K562 (cell line): ENCODE results near the gene TAX1BP1. TPM values are rescaled to one million over a fixed set of nuclear protein-coding genes. Genes with fewer than 3 reads are reported as not detected.

Experiments used
- ATAC-seq: fragments of 200-7000 bp; cut with Tn5 transposase; 3 replicates; pipeline ENCODE4 v1.9.1; 2020; ENCODE audit warnings: moderate library complexity
- BruUV-seq: library from RNA; stranded (reverse); fragments of 400-500 nt; replicated peaks from 2 replicates; lab custom pipeline; 2021; lab: Mats Ljungman, UMichigan
- CTCF ChIA-PET: fragments of 300-600 bp; formaldehyde crosslinking; extraction: SDS; loops from one replicate; lab custom pipeline; 2021; ENCODE audit warnings: low intra/inter-chr PET ratio; lab: Yijun Ruan, JAX
- POLR2A ChIA-PET: fragments of 300-600, 350-650 bp; sonication (Branson Sonifier 250); formaldehyde crosslinking; extraction: SDS; loops from one replicate; lab custom pipeline; 2021; ENCODE audit warnings: antibody characterized with exemption, inconsistent platforms; lab: Yijun Ruan, JAX
- DNase-seq, 4 experiments: peaks; one replicate each; pipeline versions ENCODE4 v3.0.0 to v3.0.0-alpha.2; 2011 to 2018; ENCODE audit warnings: low spot score in 3 of 4, mixed read lengths in 3 of 4; ENCODE audit errors: extremely low read depth in 1 of 4
- FAIRE-seq: peaks from 2 replicates; lab custom pipeline; 2011; peaks lifted over from hg19 to GRCh38; lab: Jason Lieb, UNC
- H2AFZ ChIP-seq: 2 replicates; pipeline ENCODE4 v1.6.0; 2011; ENCODE audit warnings: low read depth, low read length, control low read depth, inconsistent platforms
- H3K27ac ChIP-seq: fragments of 200-600 bp; 3 replicates; pipeline ENCODE4 v1.8.0; 2011; ENCODE audit warnings: low read depth, mild to moderate bottlenecking, control low read depth, inconsistent platforms, low read length, moderate library complexity, mixed read lengths; ENCODE audit errors: extremely low read depth
- H3K27me3 ChIP-seq, 2 experiments: fragments of 300-600 bp in 1 of 2; 2 replicates in 1 of 2; 3 replicates in 1 of 2; pipeline versions ENCODE4 v1.6.0 to v1.8.0; 2011; ENCODE audit warnings: inconsistent platforms in 2 of 2, low read length in 2 of 2, mild to moderate bottlenecking in 1 of 2, mixed read lengths in 1 of 2, moderate library complexity in 1 of 2; ENCODE audit not compliant: control insufficient read depth in 2 of 2, insufficient read depth in 2 of 2
- H3K36me3 ChIP-seq: fragments of 300-600 bp; 3 replicates; pipeline ENCODE4 v1.8.0; 2011; ENCODE audit warnings: mild to moderate bottlenecking, low read length, inconsistent platforms; ENCODE audit not compliant: control insufficient read depth, insufficient read depth
- H3K4me1 ChIP-seq, 2 experiments: fragments of 200-600 bp in 1 of 2; replicated peaks in 1 of 2; 2 replicates in 1 of 2; 3 replicates in 1 of 2; pipeline versions ENCODE4 v1.5.1 to v1.8.0; 2011; ENCODE audit warnings: inconsistent platforms in 2 of 2, low read length in 2 of 2, mild to moderate bottlenecking in 1 of 2, mixed read lengths in 1 of 2, moderate library complexity in 1 of 2; ENCODE audit not compliant: control insufficient read depth in 2 of 2, insufficient read depth in 2 of 2
- H3K4me2 ChIP-seq: 2 replicates; pipeline ENCODE4 v1.6.1; 2011; ENCODE audit warnings: low read length, control low read depth, inconsistent platforms, mixed read lengths; ENCODE audit not compliant: insufficient read depth
- H3K4me3 ChIP-seq: fragments of 200-600 bp; sonication (generic), shearing (Covaris generic); 2 replicates; pipeline ENCODE4 v1.5.1; 2016; ENCODE audit warnings: control low read depth, inconsistent platforms
- H3K79me2 ChIP-seq: fragments of 200-600 bp; 3 replicates; pipeline ENCODE4 v1.8.0; 2011; ENCODE audit warnings: low read length, inconsistent platforms; ENCODE audit not compliant: control insufficient read depth, insufficient read depth
- H3K9ac ChIP-seq, 2 experiments: 2 replicates each; pipeline versions ENCODE4 v1.6.0 to v1.6.1; 2011; ENCODE audit warnings: low read depth in 2 of 2, low read length in 2 of 2, control low read depth in 1 of 2, inconsistent platforms in 1 of 2, mild to moderate bottlenecking in 1 of 2, mixed read lengths in 1 of 2; ENCODE audit not compliant: insufficient read depth in 1 of 2
- H3K9me1 ChIP-seq: one replicate; pipeline ENCODE4 v1.6.0; 2011; ENCODE audit warnings: inconsistent platforms, mild to moderate bottlenecking, low read length, moderate library complexity; ENCODE audit not compliant: control insufficient read depth, insufficient read depth
- H3K9me3 ChIP-seq: replicated peaks from 2 replicates; pipeline ENCODE4 v1.5.1; 2011; ENCODE audit warnings: low read depth, low read length, inconsistent platforms; ENCODE audit not compliant: control insufficient read depth, insufficient read depth
- H4K20me1 ChIP-seq: replicated peaks from 2 replicates; pipeline ENCODE4 v1.6.1; 2011; ENCODE audit warnings: low read length, inconsistent platforms, mixed read lengths; ENCODE audit not compliant: control insufficient read depth, insufficient read depth
- CBX2 ChIP-seq: fragments of 200-600 bp; sonication (generic); IDR thresholded peaks from one replicate; pipeline ENCODE4 v1.6.1; 2012; ENCODE audit warnings: mild to moderate bottlenecking, low read length, inconsistent platforms; ENCODE audit not compliant: insufficient read depth, poor library complexity, severe bottlenecking
- EP400 ChIP-seq: fragments of 450-650 bp; IDR thresholded peaks from 2 replicates; pipeline ENCODE4 v1.6.1; 2017; ENCODE audit warnings: antibody characterized with exemption, mild to moderate bottlenecking, moderate library complexity
- FOS ChIP-seq: IDR thresholded peaks from 3 replicates; pipeline ENCODE4 v1.6.1; 2011; ENCODE audit not compliant: insufficient read length; ENCODE audit errors: extremely low read depth
- FOXK1 ChIP-seq: sonication (generic); formaldehyde crosslinking; IDR thresholded peaks from 2 replicates; pipeline ENCODE4 v1.8.0; 2022; ENCODE audit warnings: missing genetic modification reagents, mild to moderate bottlenecking, borderline replicate concordance
- KLF16 ChIP-seq: IDR thresholded peaks from 2 replicates; pipeline ENCODE4 v1.6.1; 2016; ENCODE audit warnings: antibody characterized with exemption
- MAFF ChIP-seq: IDR thresholded peaks from 2 replicates; pipeline ENCODE4 v1.6.1; 2012; ENCODE audit warnings: low read length, improper control_type of control experiment
- NELFE ChIP-seq: IDR thresholded peaks from 2 replicates; pipeline ENCODE4 v1.6.1; 2011; ENCODE audit warnings: mild to moderate bottlenecking; ENCODE audit not compliant: insufficient read depth, insufficient read length
- PHF20 ChIP-seq: fragments of 450-650 bp; IDR thresholded peaks from 2 replicates; pipeline ENCODE4 v1.6.1; 2018; ENCODE audit not compliant: partially characterized antibody
- RAD51 ChIP-seq: fragments of 450-650 bp; IDR thresholded peaks from 2 replicates; pipeline ENCODE4 v1.7.1; 2016; ENCODE audit warnings: low read depth, mild to moderate bottlenecking, borderline replicate concordance
- TOE1 ChIP-seq, 2 experiments: fragments of 450-650 bp in 1 of 2; sonication (generic) in 1 of 2; formaldehyde crosslinking in 1 of 2; IDR thresholded peaks; 2 replicates each; pipeline versions ENCODE4 v1.7.1 to v1.8.0; 2016 to 2022; ENCODE audit warnings: borderline replicate concordance in 2 of 2, mild to moderate bottlenecking in 2 of 2, antibody characterized with exemption in 1 of 2, inconsistent platforms in 1 of 2, low read depth in 1 of 2, missing genetic modification reagents in 1 of 2, moderate library complexity in 1 of 2
- ZNF121 ChIP-seq: sonication (generic); formaldehyde crosslinking; conservative IDR thresholded peaks from 2 replicates; pipeline ENCODE4 v1.8.0; 2022; ENCODE audit warnings: missing genetic modification reagents
- ZNF316 ChIP-seq: fragments of 450-650 bp; IDR thresholded peaks from 2 replicates; pipeline ENCODE4 v1.6.1; 2016
- ZNF77 ChIP-seq: fragments of 250-450 bp; sonication (Bioruptor Pico); IDR thresholded peaks from 2 replicates; pipeline ENCODE4 v1.5.0; 2020
- WGBS: fragments of 100-300 bp; shearing (Covaris generic); methylation state at CpG from one replicate; pipeline ENCODE4 v1.1.6; 2016; ENCODE audit warnings: low coverage, mixed read lengths; ENCODE audit not compliant: insufficient coverage; ENCODE audit errors: missing lambda C conversion rate; 5-methylcytosine and 5-hydroxymethylcytosine counted together
- in situ Hi-C: fragments of 300-500 bp; cut with MboI; formaldehyde crosslinking; loops from 4 replicates; pipeline ENCODE4 v1.15.0; 2018; ENCODE audit warnings: inconsistent platforms, mixed read lengths
- intact Hi-C: fragments of 100-400 bp; cut with micrococcal nuclease; formaldehyde crosslinking; loops from 2 replicates; pipeline ENCODE4 v1.14.2; 2022
- polyA plus RNA-seq, 8 experiments: library from polyadenylated mRNA; depleted of rRNA in 4 of 8; stranded (reverse) in 5 of 8; unstranded in 3 of 8; fragments of >200 nt; fragmentation: Nextera tagmentation in 2 of 8; fragmentation: Illumina TruSeq in 1 of 8; extraction: Ambion mirVana in 2 of 8; extraction: Trizol in 1 of 8; gene quantifications; 2 replicates each; pipeline versions ENCODE4 v1.2.1 to v1.2.3, GENCODE V29; 2011 to 2014; ENCODE audit warnings: inconsistent platforms in 1 of 8, missing spikeins in 1 of 8
- total RNA-seq, 7 experiments: library from RNA; depleted of rRNA in 6 of 7; stranded (reverse); fragments of >200 nt in 6 of 7; fragmentation: Illumina TruSeq in 2 of 7; extraction: Trizol in 2 of 7; gene quantifications; 2 replicates each; pipeline versions ENCODE4 v1.2.1 to v1.2.3, GENCODE V29; 2011 to 2021; ENCODE audit warnings: low replicate concordance in 1 of 7
- TF ChIP-seq, protein P1 (sequence below): fragments of 250-450 bp; sonication (Bioruptor Pico); IDR thresholded peaks from 2 replicates; pipeline ENCODE4 v1.6.1; 2021; ENCODE audit warnings: mild to moderate bottlenecking
- TF ChIP-seq, protein P2 (sequence below), 2 experiments: fragments of 450-650 bp; conservative IDR thresholded peaks; 2 replicates each; pipeline ENCODE4 v1.6.1; 2017; ENCODE audit warnings: mild to moderate bottlenecking in 2 of 2, moderate library complexity in 2 of 2
- TF ChIP-seq, protein P3 (sequence below): fragments of 450-650 bp; formaldehyde crosslinking; IDR thresholded peaks from 2 replicates; pipeline ENCODE4 v1.4.0; 2022; ENCODE audit warnings: missing genetic modification characterization

The TAX1BP1 gene
- total and polyA plus RNA-seq, 9 of the 15 experiments (the other 6 are each of a cell fraction or from before 2014, with no cell fraction given), result 49.0 to 119 (median 75.9) TPM

DNA sequence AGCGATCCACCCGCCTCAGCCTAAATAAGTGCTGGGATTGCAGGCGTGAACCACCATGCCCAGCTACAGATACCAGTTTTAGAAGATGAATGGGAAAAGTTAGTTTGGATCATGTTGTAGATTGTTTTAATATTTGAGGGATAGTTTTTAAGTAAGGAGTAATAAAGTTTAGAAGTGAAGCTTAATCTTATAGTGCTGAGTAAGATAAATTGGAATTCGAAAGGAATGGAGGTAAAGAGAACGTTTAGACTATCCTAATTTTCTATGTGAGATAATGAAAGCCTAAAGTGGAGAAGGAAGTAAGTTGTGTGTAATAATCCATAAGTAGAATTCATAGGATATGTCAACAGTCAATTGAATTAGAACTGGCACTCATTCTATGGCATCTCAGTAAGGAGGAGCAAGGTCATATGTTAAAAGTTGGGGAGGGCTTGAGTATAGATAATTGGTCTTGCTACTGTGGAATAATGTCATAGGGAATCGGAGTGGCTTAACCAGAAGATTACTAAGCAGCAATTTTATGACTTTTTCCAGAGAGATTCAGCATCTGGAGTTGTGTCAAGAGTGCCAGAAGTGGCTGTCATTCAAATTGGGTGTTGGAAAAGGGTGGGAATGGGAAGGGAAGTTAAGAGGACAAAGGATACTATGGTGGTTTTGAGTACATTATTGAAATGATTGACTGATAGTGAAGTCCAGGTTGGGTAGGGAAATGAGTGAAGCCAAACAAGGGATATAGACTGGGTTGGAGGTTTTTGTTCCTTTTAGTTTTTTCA lies 12.1 kb downstream of the TAX1BP1 start (continued):
- TF ChIP-seq MAFF, result 0 out of 2 replicates have a peak, but pooled peaks have one; percentile 20
- TF ChIP-seq CBX2, result no peak
- peak; percentile 87 for TF ChIP-seq ZNF316
- no peak for TF ChIP-seq NELFE

DNA sequence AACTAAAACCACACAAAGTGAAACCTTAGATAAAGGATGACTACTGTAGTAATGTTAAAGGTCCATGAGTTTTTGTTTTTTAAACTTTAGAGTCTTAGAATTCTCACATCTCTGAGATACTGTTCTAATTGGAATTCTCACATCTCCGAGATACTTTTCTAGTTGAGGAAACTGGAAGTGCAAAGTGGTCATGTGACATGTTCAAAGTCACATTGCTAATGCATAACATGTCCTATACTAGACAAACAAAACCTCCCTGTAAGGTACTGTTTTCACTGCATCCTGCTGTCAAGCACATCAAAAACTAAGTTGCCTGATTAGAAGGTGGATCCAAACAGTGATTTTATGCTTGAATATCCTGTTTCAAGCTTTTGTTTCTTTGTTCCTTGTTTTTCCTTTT lies 13.9 kb downstream of the TAX1BP1 start:
- H3K9me3 ChIP-seq, result no peaks in the 10 kb centered on the region
- H3K9ac ChIP-seq, result no peak overlapping the region
- BruUV-seq, result no TSS peak
- FAIRE-seq, result no peak
- H3K79me2 ChIP-seq, result no peaks in the 10 kb centered on the region
- H3K4me3 ChIP-seq, result no peak overlapping the region
- intact Hi-C loops (no loop called here), in situ Hi-C loops (no loop called here)
- ChIA-PET CTCF (no interaction called here), POLR2A (interaction anchor here (1.0 to 1.2 kb wide), 2 partner anchors 8 to 14 kb away, joined by 3 to 4 read pairs; partner anchors contain the start of gene TAX1BP1)
- no peak for ATAC-seq
- H3K4me1 ChIP-seq, result no peaks in the 10 kb centered on the region; a peak in 1 of 5 replicates
- H4K20me1 ChIP-seq, result no peaks in the 10 kb centered on the region
- no peaks in the 10 kb centered on the region for H3K9me1 ChIP-seq
- H3K27ac ChIP-seq, result no peak overlapping the region
- no peak overlapping the region for H2AFZ ChIP-seq
- 72% methylated on average over 1 of the region's 1 CpG for WGBS
- H3K4me2 ChIP-seq, result no peak overlapping the region
- H3K36me3 ChIP-seq, result peaks cover 65% of the 10 kb centered on the region
- no peaks in the 10 kb centered on the region for H3K27me3 ChIP-seq
- no peak for DNase-seq
- TF ChIP-seq RAD51, result peak; percentile 45
- TF ChIP-seq, protein P1, sequence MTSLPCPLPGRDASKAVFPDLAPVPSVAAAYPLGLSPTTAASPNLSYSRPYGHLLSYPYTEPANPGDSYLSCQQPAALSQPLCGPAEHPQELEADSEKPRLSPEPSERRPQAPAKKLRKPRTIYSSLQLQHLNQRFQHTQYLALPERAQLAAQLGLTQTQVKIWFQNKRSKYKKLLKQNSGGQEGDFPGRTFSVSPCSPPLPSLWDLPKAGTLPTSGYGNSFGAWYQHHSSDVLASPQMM (CRISPR knock-in tag), result no peak
- TF ChIP-seq TOE1 (IDR thresholded peaks at IDR 0.05; ENCODE audit: borderline replicate concordance), result peak; percentile 55; the same call in 1 of the 2 replicates
- no peak for TF ChIP-seq TOE1 (CRISPR knock-in tag; IDR thresholded peaks at IDR 0.05; ENCODE audit: borderline replicate concordance, low read depth)
- no peak for TF ChIP-seq FOS
- TF ChIP-seq EP400, result no peak
- TF ChIP-seq FOXK1, result no peak
- TF ChIP-seq, protein P2, sequence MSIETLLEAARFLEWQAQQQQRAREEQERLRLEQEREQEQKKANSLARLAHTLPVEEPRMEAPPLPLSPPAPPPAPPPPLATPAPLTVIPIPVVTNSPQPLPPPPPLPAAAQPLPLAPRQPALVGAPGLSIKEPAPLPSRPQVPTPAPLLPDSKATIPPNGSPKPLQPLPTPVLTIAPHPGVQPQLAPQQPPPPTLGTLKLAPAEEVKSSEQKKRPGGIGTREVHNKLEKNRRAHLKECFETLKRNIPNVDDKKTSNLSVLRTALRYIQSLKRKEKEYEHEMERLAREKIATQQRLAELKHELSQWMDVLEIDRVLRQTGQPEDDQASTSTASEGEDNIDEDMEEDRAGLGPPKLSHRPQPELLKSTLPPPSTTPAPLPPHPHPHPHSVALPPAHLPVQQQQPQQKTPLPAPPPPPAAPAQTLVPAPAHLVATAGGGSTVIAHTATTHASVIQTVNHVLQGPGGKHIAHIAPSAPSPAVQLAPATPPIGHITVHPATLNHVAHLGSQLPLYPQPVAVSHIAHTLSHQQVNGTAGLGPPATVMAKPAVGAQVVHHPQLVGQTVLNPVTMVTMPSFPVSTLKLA (conservative IDR thresholded peaks at IDR 0.05), result no peak
- TF ChIP-seq, protein P3, sequence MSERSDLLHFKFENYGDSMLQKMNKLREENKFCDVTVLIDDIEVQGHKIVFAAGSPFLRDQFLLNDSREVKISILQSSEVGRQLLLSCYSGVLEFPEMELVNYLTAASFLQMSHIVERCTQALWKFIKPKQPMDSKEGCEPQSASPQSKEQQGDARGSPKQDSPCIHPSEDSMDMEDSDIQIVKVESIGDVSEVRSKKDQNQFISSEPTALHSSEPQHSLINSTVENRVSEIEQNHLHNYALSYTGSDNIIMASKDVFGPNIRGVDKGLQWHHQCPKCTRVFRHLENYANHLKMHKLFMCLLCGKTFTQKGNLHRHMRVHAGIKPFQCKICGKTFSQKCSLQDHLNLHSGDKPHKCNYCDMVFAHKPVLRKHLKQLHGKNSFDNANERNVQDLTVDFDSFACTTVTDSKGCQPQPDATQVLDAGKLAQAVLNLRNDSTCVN (CRISPR knock-in tag), result no peak
- TF ChIP-seq ZNF77 (CRISPR knock-in tag), result no peak
- no peak for TF ChIP-seq PHF20
- no peak for TF ChIP-seq ZNF121 (CRISPR knock-in tag)
- no peak for TF ChIP-seq KLF16
